NCI-H82 (cell line): ENCODE data around the gene KRTCAP2.

Experiments used
- DNase-seq: peaks from one replicate; lab custom pipeline; 2025; lab: John Stamatoyannopoulos, UW

Gene KRTCAP2

GRCh38 chr1:155183775-155184221, 10.7 kb upstream of the KRTCAP2 start:
- DNase-seq = no peak

GRCh38 chr1:155182052-155182550, 9.0 kb upstream of the KRTCAP2 start:
- DNase-seq = peak; percentile 60

GRCh38 chr1:155181371-155182051, 8.4 kb upstream of the KRTCAP2 start:
- no peak for DNase-seq

GRCh38 chr1:155179112-155180031, 6.3 kb upstream of the KRTCAP2 start:
- DNase-seq = no peak

- DNase-seq = no peak
Observed at GRCh38 chr1:155178441-155179111, 5.5 kb upstream of the KRTCAP2 start.

GRCh38 chr1:155177918-155178281, 4.8 kb upstream of the KRTCAP2 start:
- no peak for DNase-seq

GRCh38 chr1:155177192-155177917, 4.3 kb upstream of the KRTCAP2 start:
- DNase-seq = no peak

- peak; percentile 89 for DNase-seq
Observed at GRCh38 chr1:155176544-155177071, 3.5 kb upstream of the KRTCAP2 start.

- peak; percentile 81 for DNase-seq
Observed at GRCh38 chr1:155175927-155176371, 2.8 kb upstream of the KRTCAP2 start.

GRCh38 chr1:155175281-155175926, 2.3 kb upstream of the KRTCAP2 start:
- DNase-seq = peak; percentile 98

GRCh38 chr1:155174324-155175280, 1.5 kb upstream of the KRTCAP2 start:
- DNase-seq = peak; percentile 82

GRCh38 chr1:155173478-155174323, 597 bp upstream of the KRTCAP2 start, which contains the start of gene TRIM46:
TRIM46 (plus strand) TSS chr1:155173849; CDS start chr1:155173967, 118 bp downstream.
- peak; percentile 93 for DNase-seq

GRCh38 chr1:155171836-155172731, 1.0 kb downstream of the KRTCAP2 start:
- no peak for DNase-seq

- DNase-seq = no peak
Observed at GRCh38 chr1:155170806-155171205, 2.3 kb downstream of the KRTCAP2 start.

GRCh38 chr1:155170101-155170785, 2.9 kb downstream of the KRTCAP2 start:
- DNase-seq = no peak

GRCh38 chr1:155169541-155169940, 3.6 kb downstream of the KRTCAP2 start:
- DNase-seq = no peak
